HepG2 (cell line): Measurements from ENCODE around the gene MCC. TPM values are rescaled to one million over a fixed set of nuclear protein-coding genes. Genes with fewer than 3 reads are reported as not detected.

Experiments used
- ATAC-seq: fragments of 200-7000 bp; cut with Tn5 transposase; 3 replicates; pipeline ENCODE4 v1.9.1; 2020; ENCODE audit warnings: mild to moderate bottlenecking, moderate library complexity
- BruUV-seq: library from RNA; stranded (reverse); fragments of 400-500 nt; replicated peaks from 2 replicates; lab custom pipeline; 2021; lab: Mats Ljungman, UMichigan
- CTCF ChIA-PET: fragments of 300-600 bp; formaldehyde crosslinking; extraction: SDS; loops from one replicate; lab custom pipeline; 2021; ENCODE audit warnings: low total read pairs, inconsistent platforms, low intra/inter-chr PET ratio; lab: Yijun Ruan, JAX
- POLR2A ChIA-PET: fragments of 350-600 bp; sonication (Branson Sonifier 250); formaldehyde crosslinking; loops from one replicate; lab custom pipeline; 2020; ENCODE audit warnings: antibody characterized with exemption, inconsistent platforms; lab: Yijun Ruan, JAX
- DNase-seq: peaks from one replicate; pipeline ENCODE4 v3.0.0-alpha.2; 2015; ENCODE audit warnings: low spot score
- FAIRE-seq: peaks from 3 replicates; lab custom pipeline; 2011; peaks lifted over from hg19 to GRCh38; lab: Jason Lieb, UNC
- H2AFZ ChIP-seq: one replicate; pipeline ENCODE4 v1.6.1; 2011; ENCODE audit warnings: low read length, inconsistent platforms
- H3K27ac ChIP-seq: fragments of 300-600 bp; 3 replicates; pipeline ENCODE4 v1.8.0; 2011; ENCODE audit warnings: mixed run types, mild to moderate bottlenecking, mixed read lengths, low read length, inconsistent platforms; ENCODE audit not compliant: insufficient read depth; ENCODE audit errors: extremely low read length
- H3K27me3 ChIP-seq, 2 experiments: fragments of 200-600 bp in 1 of 2; 2 replicates in 1 of 2; 3 replicates in 1 of 2; pipeline versions ENCODE4 v1.6.0 to v1.8.0; 2011; ENCODE audit warnings: low read length in 2 of 2, mild to moderate bottlenecking in 2 of 2, moderate library complexity in 2 of 2, inconsistent platforms in 1 of 2; ENCODE audit not compliant: insufficient read depth in 2 of 2, control insufficient read depth in 1 of 2
- H3K36me3 ChIP-seq, 2 experiments: fragments of 200-600 bp in 1 of 2; replicated peaks in 1 of 2; 2 replicates in 1 of 2; 3 replicates in 1 of 2; pipeline versions ENCODE4 v1.5.1 to v1.8.0; 2011; ENCODE audit warnings: low read length in 2 of 2, inconsistent platforms in 1 of 2; ENCODE audit not compliant: insufficient read depth in 2 of 2, control insufficient read depth in 1 of 2
- H3K4me1 ChIP-seq: 2 replicates; pipeline ENCODE4 v1.5.1; 2012; ENCODE audit warnings: low read length, inconsistent platforms; ENCODE audit not compliant: insufficient read depth
- H3K4me2 ChIP-seq: 2 replicates; pipeline ENCODE4 v1.6.0; 2011; ENCODE audit warnings: low read depth, low read length, inconsistent platforms
- H3K4me3 ChIP-seq, 3 experiments: fragments of 200-600 bp in 1 of 3; sonication (generic), shearing (Covaris generic) in 1 of 3; replicated peaks in 1 of 3; 2 replicates each; pipeline ENCODE4 v1.5.1; 2011 to 2016; ENCODE audit warnings: low read length in 3 of 3, inconsistent platforms in 2 of 3, low read depth in 2 of 3, mild to moderate bottlenecking in 2 of 3, control low read depth in 1 of 3, mixed read lengths in 1 of 3; ENCODE audit not compliant: insufficient read depth in 1 of 3
- H3K79me2 ChIP-seq: one replicate; pipeline ENCODE4 v1.6.1; 2011; ENCODE audit warnings: low read length, inconsistent platforms; ENCODE audit not compliant: insufficient read depth
- H3K9ac ChIP-seq: 2 replicates; pipeline ENCODE4 v1.6.0; 2011; ENCODE audit warnings: mild to moderate bottlenecking, low read depth, low read length, inconsistent platforms; ENCODE audit not compliant: insufficient read depth
- H3K9me3 ChIP-seq: 2 replicates; pipeline ENCODE4 v1.5.1; 2012; ENCODE audit warnings: mild to moderate bottlenecking, low read length
- H4K20me1 ChIP-seq: 2 replicates; pipeline ENCODE4 v1.6.0; 2011; ENCODE audit warnings: inconsistent platforms, mild to moderate bottlenecking, low read length, moderate library complexity; ENCODE audit not compliant: insufficient read depth
- HDAC2 ChIP-seq: sonication (generic); formaldehyde crosslinking; IDR thresholded peaks from 2 replicates; pipeline ENCODE4 v1.4.0; 2020; ENCODE audit warnings: missing genetic modification reagents
- MEIS1 ChIP-seq: sonication (generic); formaldehyde crosslinking; IDR thresholded peaks from 2 replicates; pipeline ENCODE4 v1.9.0; 2021; ENCODE audit warnings: mild to moderate bottlenecking, missing genetic modification reagents, moderate library complexity, borderline replicate concordance
- ZNF746 ChIP-seq: sonication (generic); formaldehyde crosslinking; IDR thresholded peaks from 2 replicates; pipeline ENCODE4 v1.8.0; 2022; ENCODE audit warnings: mild to moderate bottlenecking, missing genetic modification reagents
- ZNF841 ChIP-seq: sonication (generic); formaldehyde crosslinking; IDR thresholded peaks from 2 replicates; pipeline ENCODE4 v1.8.1; 2023; ENCODE audit warnings: missing genetic modification reagents, borderline replicate concordance
- WGBS: methylation state at CpG from one replicate; pipeline ENCODE4 v1.1.6; 2017; ENCODE audit warnings: low lambda C conversion rate; 5-methylcytosine and 5-hydroxymethylcytosine counted together
- in situ Hi-C: cut with HindIII; loops from 2 replicates; pipeline ENCODE4 v1.10.0; 2017; ENCODE audit warnings: low pct_unique_long_range_greater_than_20kb; ENCODE audit not compliant: extremely low pct_ligation_motif_present
- intact Hi-C: fragments of 100-400 bp; cut with micrococcal nuclease; formaldehyde crosslinking; loops from one replicate; pipeline ENCODE4 v1.10.0; 2022; ENCODE audit not compliant: unreplicated experiment
- polyA plus RNA-seq, 8 experiments: library from polyadenylated mRNA; depleted of rRNA in 3 of 8; stranded (reverse) in 7 of 8; unstranded in 1 of 8; fragments of >200 nt; fragmentation: Illumina TruSeq in 4 of 8; extraction: Trizol in 4 of 8; gene quantifications; 2 replicates each; pipeline versions ENCODE4 v1.2.1 to v1.2.3, GENCODE V29; 2011 to 2016; ENCODE audit warnings: low read depth in 4 of 8, missing spikeins in 1 of 8, mixed read lengths in 1 of 8; ENCODE audit not compliant: insufficient read depth in 1 of 8
- total RNA-seq, 5 experiments: library from RNA; depleted of rRNA; stranded (reverse); fragments of >200 nt; fragmentation: Illumina TruSeq; extraction: Trizol; gene quantifications; 2 replicates each; pipeline ENCODE4 v1.2.3, GENCODE V29; 2016; ENCODE audit warnings: low read depth in 1 of 5
- TF ChIP-seq, protein P1 (sequence below): sonication (generic); formaldehyde crosslinking; IDR thresholded peaks from 2 replicates; pipeline ENCODE4 v1.8.0; 2022; ENCODE audit warnings: mild to moderate bottlenecking, missing genetic modification reagents, borderline replicate concordance
- TF ChIP-seq, protein P2 (sequence below): sonication (generic); formaldehyde crosslinking; IDR thresholded peaks from 2 replicates; pipeline ENCODE4 v1.4.0; 2020; ENCODE audit warnings: mild to moderate bottlenecking, missing genetic modification reagents
- TF ChIP-seq, protein P3 (sequence below): sonication (generic); formaldehyde crosslinking; IDR thresholded peaks from 2 replicates; pipeline ENCODE4 v1.4.0; 2020; ENCODE audit warnings: missing genetic modification reagents

MCC gene
- total and polyA plus RNA-seq, 2 of the 13 experiments (the other 11 are each of a cell fraction or from before 2014, with no cell fraction given) = 0.55 to 2.4 TPM

DNA sequence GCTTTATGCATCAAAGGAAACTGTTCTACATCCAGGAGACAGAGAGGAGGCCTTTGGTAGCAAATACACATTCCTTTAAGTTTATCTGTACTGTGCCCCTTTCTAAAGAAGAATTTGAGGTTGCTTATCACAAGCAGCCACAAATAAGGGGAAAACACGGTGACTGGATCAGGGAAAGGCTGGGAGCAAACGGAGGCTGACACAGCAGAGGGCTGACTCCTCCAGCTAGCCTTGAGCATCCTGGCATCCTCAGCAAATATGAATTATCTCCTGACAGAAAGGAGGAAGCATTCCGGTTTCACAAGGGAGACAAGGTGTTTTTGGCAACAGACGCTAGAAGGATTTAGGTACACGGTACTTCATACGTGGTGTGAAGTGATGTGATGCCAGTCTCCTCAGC lies 378.1 kb downstream of the MCC start:
- no peak overlapping the region for H2AFZ ChIP-seq
- H3K36me3 ChIP-seq = no peaks in the 10 kb centered on the region
- no peaks in the 10 kb centered on the region for H3K27me3 ChIP-seq
- intact Hi-C loops = no loop called here
- in situ Hi-C loops = no loop called here
- H3K4me3 ChIP-seq = no peak overlapping the region
- no peak overlapping the region for H3K27ac ChIP-seq
- BruUV-seq = no TSS peak
- H4K20me1 ChIP-seq = no peaks in the 10 kb centered on the region
- 75% methylated on average over 6 of the region's 6 CpGs for WGBS
- no peak for FAIRE-seq
- TF ChIP-seq ZNF841 = no peak
- TF ChIP-seq, protein P1, sequence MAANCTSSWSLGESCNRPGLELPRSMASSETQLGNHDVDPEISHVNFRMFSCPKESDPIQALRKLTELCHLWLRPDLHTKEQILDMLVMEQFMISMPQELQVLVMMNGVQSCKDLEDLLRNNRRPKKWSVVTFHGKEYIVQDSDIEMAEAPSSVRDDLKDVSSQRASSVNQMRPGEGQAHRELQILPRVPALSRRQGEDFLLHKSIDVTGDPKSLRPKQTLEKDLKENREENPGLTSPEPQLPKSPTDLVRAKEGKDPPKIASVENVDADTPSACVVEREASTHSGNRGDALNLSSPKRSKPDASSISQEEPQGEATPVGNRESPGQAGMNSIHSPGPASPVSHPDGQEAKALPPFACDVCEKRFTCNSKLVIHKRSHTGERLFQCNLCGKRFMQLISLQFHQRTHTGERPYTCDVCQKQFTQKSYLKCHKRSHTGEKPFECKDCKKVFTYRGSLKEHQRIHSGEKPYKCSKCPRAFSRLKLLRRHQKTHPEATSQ (CRISPR knock-in tag) = no peak
- TF ChIP-seq MEIS1 (CRISPR knock-in tag) = no peak
- TF ChIP-seq HDAC2 (CRISPR knock-in tag) = no peak
- TF ChIP-seq, protein P2, sequence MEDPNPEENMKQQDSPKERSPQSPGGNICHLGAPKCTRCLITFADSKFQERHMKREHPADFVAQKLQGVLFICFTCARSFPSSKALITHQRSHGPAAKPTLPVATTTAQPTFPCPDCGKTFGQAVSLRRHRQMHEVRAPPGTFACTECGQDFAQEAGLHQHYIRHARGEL (CRISPR knock-in tag) = no peak
- TF ChIP-seq, protein P3, sequence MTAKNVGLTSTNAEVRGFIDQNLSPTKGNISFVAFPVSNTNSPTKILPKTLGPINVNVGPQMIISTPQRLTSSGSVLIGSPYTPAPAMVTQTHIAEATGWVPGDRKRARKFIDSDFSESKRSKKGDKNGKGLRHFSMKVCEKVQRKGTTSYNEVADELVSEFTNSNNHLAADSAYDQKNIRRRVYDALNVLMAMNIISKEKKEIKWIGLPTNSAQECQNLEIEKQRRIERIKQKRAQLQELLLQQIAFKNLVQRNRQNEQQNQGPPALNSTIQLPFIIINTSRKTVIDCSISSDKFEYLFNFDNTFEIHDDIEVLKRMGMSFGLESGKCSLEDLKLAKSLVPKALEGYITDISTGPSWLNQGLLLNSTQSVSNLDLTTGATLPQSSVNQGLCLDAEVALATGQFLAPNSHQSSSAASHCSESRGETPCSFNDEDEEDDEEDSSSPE (CRISPR knock-in tag) = no peak
- TF ChIP-seq ZNF746 = no peak
- TF ChIP-seq, all 625 proteins: peak for 0
- ChIA-PET POLR2A (no interaction called here), CTCF (no interaction called here)
- no peak for ATAC-seq
- no peak overlapping the region for H3K9ac ChIP-seq
- H3K4me1 ChIP-seq = peaks cover 6% of the 10 kb centered on the region
- no peak for DNase-seq
- H3K4me2 ChIP-seq = no peak overlapping the region
- H3K9me3 ChIP-seq = no peaks in the 10 kb centered on the region
- H3K79me2 ChIP-seq = no peaks in the 10 kb centered on the region
